Measurements from ENCODE around the gene POLDIP2. TPM values are rescaled to one million over a fixed set of nuclear protein-coding genes. Genes with fewer than 3 reads are reported as not detected.

POLDIP2 gene
- total RNA-seq, 1 experiment from 2014 or later: 82.8 TPM

DNA sequence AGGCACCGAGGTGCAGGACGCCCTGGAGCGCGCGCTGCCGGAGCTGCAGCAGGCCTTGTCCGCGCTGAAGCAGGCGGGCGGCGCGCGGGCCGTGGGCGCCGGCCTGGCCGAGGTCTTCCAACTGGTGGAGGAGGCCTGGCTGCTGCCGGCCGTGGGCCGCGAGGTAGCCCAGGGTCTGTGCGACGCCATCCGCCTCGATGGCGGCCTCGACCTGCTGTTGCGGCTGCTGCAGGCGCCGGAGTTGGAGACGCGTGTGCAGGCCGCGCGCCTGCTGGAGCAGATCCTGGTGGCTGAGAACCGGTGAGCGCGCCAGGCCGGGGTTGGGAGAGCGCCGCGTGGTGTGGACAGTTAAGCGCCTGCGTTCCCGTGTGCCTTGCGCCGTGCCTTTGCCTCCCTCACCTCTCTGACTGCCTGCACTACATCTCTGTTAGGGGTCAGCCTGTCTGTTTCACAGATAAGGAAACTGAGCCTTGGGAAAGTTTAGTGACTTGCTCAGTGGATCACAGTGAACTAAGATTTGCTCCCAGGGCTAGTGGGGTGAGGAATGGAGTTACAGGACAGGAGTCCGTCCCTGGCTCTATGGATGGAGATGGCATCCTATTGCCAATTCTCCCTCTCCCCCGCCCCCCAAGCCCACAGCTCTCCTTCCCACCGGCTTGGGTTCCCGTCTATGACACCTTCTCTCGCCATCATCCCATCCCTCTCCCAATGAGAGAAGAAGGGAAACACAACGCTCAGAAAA lies 15.0 kb upstream of the POLDIP2 start:
- Histone ChIP-seq H2BK12ac (ENCODE audit: insufficient read length, low read depth, low read length) (no peak overlapping the region), H4K8ac (replicated peaks; ENCODE audit: insufficient read length, low read depth, low read length) (no peak overlapping the region), H4K5ac (ENCODE audit: insufficient read length, low read depth, low read length) (no peak overlapping the region), H3K56ac (ENCODE audit: insufficient read length, low read depth, low read length) (no peak overlapping the region), H2BK120ac (ENCODE audit: low read depth, low read length, poor library complexity, severe bottlenecking) (no peak overlapping the region), H3T11ph (ENCODE audit: low read length) (no peak overlapping the region), H3K23me2 (ENCODE audit: insufficient read length, low read depth, low read length, poor library complexity, severe bottlenecking) (peaks cover 10% of the 10 kb centered on the region), H3K79me1 (ENCODE audit: insufficient read depth, low read depth, low read length, poor library complexity, severe bottlenecking) (no peaks in the 10 kb centered on the region), H3K18ac (ENCODE audit: insufficient read length, low read depth, low read length) (no peak overlapping the region), H3K4me1 (ENCODE audit: insufficient read depth, low read length) (peaks cover 2% of the 10 kb centered on the region; the same call in 1 of the 2 replicates), H2BK20ac (ENCODE audit: low read depth, low read length, poor library complexity, severe bottlenecking) (no peak overlapping the region), H4K20me1 (ENCODE audit: control insufficient read depth, insufficient read depth, insufficient read length) (peaks cover 2% of the 10 kb centered on the region), H3K14ac (ENCODE audit: insufficient read depth, low read length) (peak overlapping the region; percentile 9; the same call in 1 of the 2 replicates), H3K23ac (ENCODE audit: insufficient read length, low read depth, low read length) (no peak overlapping the region), H2AFZ (ENCODE audit: low read length) (no peak overlapping the region), H3K27ac (ENCODE audit: insufficient read length, low read depth, low read length) (no peak overlapping the region), H2BK15ac (ENCODE audit: low read depth, low read length) (no peak overlapping the region; the same call in 1 of the 2 replicates), H3K4ac (ENCODE audit: low read depth, low read length) (no peak overlapping the region), H2BK5ac (ENCODE audit: insufficient read length, low read length) (no peak overlapping the region), H3K9ac (ENCODE audit: extremely low read depth, insufficient read length, low read length) (no peak overlapping the region), H3K4me2 (ENCODE audit: insufficient read depth, insufficient read length, low read length) (peak overlapping the region; percentile 53), H3K9me3 (ENCODE audit: control insufficient read depth, low read depth, low read length) (no peaks in the 10 kb centered on the region), H3K27me3 (ENCODE audit: insufficient read depth, low read length) (peaks cover 12% of the 10 kb centered on the region; the same call in 1 of the 2 replicates), H4K91ac (ENCODE audit: insufficient read length, low read depth, low read length) (no peak overlapping the region), H3K79me2 (ENCODE audit: insufficient read depth, low read length) (no peaks in the 10 kb centered on the region), H2AK5ac (ENCODE audit: insufficient read length, low read length) (no peak overlapping the region)
- TF ChIP-seq, protein P1, sequence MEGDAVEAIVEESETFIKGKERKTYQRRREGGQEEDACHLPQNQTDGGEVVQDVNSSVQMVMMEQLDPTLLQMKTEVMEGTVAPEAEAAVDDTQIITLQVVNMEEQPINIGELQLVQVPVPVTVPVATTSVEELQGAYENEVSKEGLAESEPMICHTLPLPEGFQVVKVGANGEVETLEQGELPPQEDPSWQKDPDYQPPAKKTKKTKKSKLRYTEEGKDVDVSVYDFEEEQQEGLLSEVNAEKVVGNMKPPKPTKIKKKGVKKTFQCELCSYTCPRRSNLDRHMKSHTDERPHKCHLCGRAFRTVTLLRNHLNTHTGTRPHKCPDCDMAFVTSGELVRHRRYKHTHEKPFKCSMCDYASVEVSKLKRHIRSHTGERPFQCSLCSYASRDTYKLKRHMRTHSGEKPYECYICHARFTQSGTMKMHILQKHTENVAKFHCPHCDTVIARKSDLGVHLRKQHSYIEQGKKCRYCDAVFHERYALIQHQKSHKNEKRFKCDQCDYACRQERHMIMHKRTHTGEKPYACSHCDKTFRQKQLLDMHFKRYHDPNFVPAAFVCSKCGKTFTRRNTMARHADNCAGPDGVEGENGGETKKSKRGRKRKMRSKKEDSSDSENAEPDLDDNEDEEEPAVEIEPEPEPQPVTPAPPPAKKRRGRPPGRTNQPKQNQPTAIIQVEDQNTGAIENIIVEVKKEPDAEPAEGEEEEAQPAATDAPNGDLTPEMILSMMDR (conservative IDR thresholded peaks at IDR 0.05): no peak
- Mint-ChIP-seq H3K27ac (no peak overlapping the region), H3K4me1 (peaks cover 14 to 21% of the 10 kb centered on the region in 2 experiments), H3K36me3 (ENCODE audit: insufficient read depth in 1 of 3, low read depth in 3 of 3) (peaks cover 0 to 6% (median 2%) of the 10 kb centered on the region in 3 experiments; a peak in 3 of 7 replicates), H3K9me3 (no peaks in the 10 kb centered on the region; a peak in 2 of 5 replicates), H3K4me3 (peak overlapping the region; percentile 57 to 83), H3K27me3 (ENCODE audit: low read depth) (peaks cover 46% of the 10 kb centered on the region)
- DNase-seq: peak; percentile 43
- WGBS (ENCODE audit: extremely low coverage, insufficient read length, low lambda C conversion rate): no CpG with 5 or more reads among the region's 53 CpGs
